ENCODE results near the gene SYNE2.
"Not testable (repeated sequence)": the region's sequence is repeated elsewhere in the genome, so short reads cannot be mapped to it uniquely, and the experiment has no call there.

Gene SYNE2

GRCh38 chr14:63852817-63853731 lies at the start of gene SYNE2:
SYNE2 (plus strand) TSS chr14:63853004; CDS start chr14:63909149, 56,145 bp downstream.
- peak; percentile 82 for DNase-seq

- not testable (repeated sequence) for DNase-seq
Observed at GRCh38 chr14:63803221-63803791, 49.5 kb upstream of the SYNE2 start.

- DNase-seq, result not testable (repeated sequence)
Observed at GRCh38 chr14:63806064-63806463, 46.7 kb upstream of the SYNE2 start.

GRCh38 chr14:63811692-63812091 lies 41.1 kb upstream of the SYNE2 start:
- not testable (repeated sequence) for DNase-seq

GRCh38 chr14:63833728-63834127 lies 19.1 kb upstream of the SYNE2 start:
- DNase-seq, result no peak

GRCh38 chr14:63840981-63841380 lies 11.8 kb upstream of the SYNE2 start:
- peak; percentile 10 for DNase-seq

GRCh38 chr14:63843796-63844195 lies 9.0 kb upstream of the SYNE2 start:
- no peak for DNase-seq

- no peak for DNase-seq
Observed at GRCh38 chr14:63848890-63849289, 3.9 kb upstream of the SYNE2 start.

- DNase-seq, result peak; percentile 68
Observed at GRCh38 chr14:63852271-63852816, 460 bp upstream of the SYNE2 start.

- peak; percentile 73 for DNase-seq
Observed at GRCh38 chr14:63853831-63854293, 1.1 kb downstream of the SYNE2 start.

GRCh38 chr14:63854330-63854729 lies 1.5 kb downstream of the SYNE2 start:
- peak; percentile 44 for DNase-seq

GRCh38 chr14:63855281-63855680 lies 2.5 kb downstream of the SYNE2 start:
- DNase-seq, result no peak

- no peak for DNase-seq
Observed at GRCh38 chr14:63857466-63858030, 4.7 kb downstream of the SYNE2 start.

- DNase-seq, result no peak
Observed at GRCh38 chr14:63860146-63860545, 7.3 kb downstream of the SYNE2 start.

GRCh38 chr14:63862163-63862562 lies 9.4 kb downstream of the SYNE2 start:
- no peak for DNase-seq

GRCh38 chr14:63863004-63863403 lies 10.2 kb downstream of the SYNE2 start:
- no peak for DNase-seq

GRCh38 chr14:63864775-63865174 lies 12.0 kb downstream of the SYNE2 start:
- DNase-seq, result not testable (repeated sequence)

- DNase-seq, result no peak
Observed at GRCh38 chr14:63867933-63868921, 15.4 kb downstream of the SYNE2 start.

GRCh38 chr14:63869940-63870752 lies 17.3 kb downstream of the SYNE2 start:
- not testable (repeated sequence) for DNase-seq

GRCh38 chr14:63870753-63871037 lies 17.9 kb downstream of the SYNE2 start:
- not testable (repeated sequence) for DNase-seq

GRCh38 chr14:63874223-63874622 lies 21.4 kb downstream of the SYNE2 start:
- DNase-seq, result no peak

Data from NCI-H82 (cell line).